NCI-H1694 (cell line): ENCODE data around the gene DEFB131B.
A peak's percentile ranks its signal among the peaks of the same experiment; 100 is the strongest.
"Not testable (repeated sequence)": the region's sequence is repeated elsewhere in the genome, so short reads cannot be mapped to it uniquely, and the experiment has no call there.

ENCODE experiments used
- DNase-seq: peaks from one replicate; lab custom pipeline; 2025; lab: John Stamatoyannopoulos, UW

DEFB131B gene

GRCh38 chr11:71911321-71911985, 33.2 kb downstream of the DEFB131B start:
- DNase-seq, result not testable (repeated sequence)

GRCh38 chr11:71911986-71912340, 33.7 kb downstream of the DEFB131B start:
- DNase-seq, result not testable (repeated sequence)

DNA sequence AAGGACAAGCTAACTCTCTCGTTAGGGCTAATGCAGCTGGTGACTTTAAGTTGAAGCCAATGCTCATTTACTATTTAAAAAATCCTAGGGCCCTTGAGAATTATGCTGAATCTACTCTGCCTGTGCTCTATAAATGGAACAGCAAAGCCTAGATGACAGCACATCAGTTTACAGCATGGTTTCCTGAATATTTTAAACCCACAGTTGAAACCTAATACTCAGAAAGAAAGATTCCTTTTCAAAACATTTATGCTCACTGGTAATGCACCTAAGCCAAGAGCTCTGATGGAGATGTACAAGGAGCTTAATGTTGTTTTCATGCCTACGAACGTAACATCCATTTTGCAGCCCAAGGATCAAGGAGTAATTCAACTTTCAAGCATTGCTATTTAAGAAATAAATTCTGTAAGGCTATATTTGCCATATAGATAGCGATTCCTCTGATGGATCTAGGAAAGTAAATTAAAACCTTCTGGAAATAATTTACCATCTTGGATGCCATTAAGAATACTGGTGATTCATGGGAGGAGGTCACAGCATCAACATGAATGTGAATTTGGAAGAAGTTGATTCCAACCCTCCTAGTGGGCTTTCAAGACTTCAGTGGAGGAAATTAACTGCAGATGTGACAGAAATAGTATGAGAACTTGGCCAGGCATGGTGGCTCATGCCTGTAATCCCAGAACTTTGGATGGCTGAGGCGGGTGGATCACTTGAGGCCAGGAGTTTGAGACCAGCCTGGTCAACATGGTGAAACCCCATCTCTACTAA, 35.7 kb downstream of the DEFB131B start:
- no peak for DNase-seq

DNA sequence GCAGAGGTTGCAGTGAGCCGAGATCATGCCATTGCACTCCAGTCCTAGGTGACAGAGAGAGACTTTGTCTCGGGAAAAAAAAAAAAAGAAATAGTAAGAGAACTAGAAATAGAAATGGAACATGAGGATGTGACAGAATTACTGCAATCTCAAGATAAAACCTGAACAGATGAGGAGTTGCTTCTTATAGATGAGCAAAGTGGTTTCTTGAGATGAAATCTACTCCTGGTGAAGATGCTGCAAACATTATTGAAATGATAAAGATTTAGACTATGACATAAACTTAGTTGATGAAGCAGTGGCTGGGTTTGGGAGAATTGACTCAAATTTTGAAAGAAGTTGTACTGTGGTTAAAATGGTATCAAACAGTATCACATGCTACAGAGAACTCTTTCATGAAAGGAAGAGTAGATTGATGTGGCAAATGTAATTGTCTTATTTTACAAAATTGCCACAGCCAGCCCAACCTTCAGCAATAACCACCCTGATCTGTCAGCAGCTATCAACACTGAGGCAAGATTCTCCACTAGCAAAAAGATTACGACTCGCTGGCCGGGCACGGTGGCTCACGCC, 36.5 kb downstream of the DEFB131B start:
- no peak for DNase-seq

- no peak for DNase-seq
Observed at GRCh38 chr11:71917646-71918140, 39.4 kb downstream of the DEFB131B start.

- DNase-seq, result peak; percentile 82
Observed at GRCh38 chr11:71927820-71928736, 49.8 kb downstream of the DEFB131B start, which contains the start of gene XNDC1N. Gene XNDC1N, minus strand, starts transcription at chr11:71928594. Its CDS starts 5,241 bp downstream, at chr11:71923353.

GRCh38 chr11:71928737-71929443, 50.6 kb downstream of the DEFB131B start, which contains the start of gene RNF121:
Gene RNF121, plus strand, starts transcription at chr11:71929046. Its CDS starts 16 bp downstream, at chr11:71929062.
- DNase-seq, result peak; percentile 86

DNA sequence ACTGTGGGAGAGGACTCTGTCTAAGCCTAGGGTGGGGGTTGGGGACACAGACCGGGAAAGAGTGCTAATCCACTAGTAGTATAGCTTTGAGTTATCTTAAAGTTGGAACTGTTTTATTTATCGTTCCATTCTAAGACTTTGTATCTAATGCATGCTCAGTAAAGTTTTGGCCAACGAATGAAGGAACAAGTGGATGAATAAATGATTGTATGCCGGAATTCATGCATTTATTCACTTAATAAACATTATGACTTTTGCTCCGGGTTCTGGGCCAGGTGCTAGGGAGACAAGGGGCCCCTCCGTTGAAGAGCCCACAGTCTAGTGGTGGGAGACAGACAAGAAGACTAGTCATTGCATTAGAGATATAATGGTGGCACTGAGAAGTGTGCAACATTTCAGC, 51.2 kb downstream of the DEFB131B start:
- DNase-seq, result no peak

DNA sequence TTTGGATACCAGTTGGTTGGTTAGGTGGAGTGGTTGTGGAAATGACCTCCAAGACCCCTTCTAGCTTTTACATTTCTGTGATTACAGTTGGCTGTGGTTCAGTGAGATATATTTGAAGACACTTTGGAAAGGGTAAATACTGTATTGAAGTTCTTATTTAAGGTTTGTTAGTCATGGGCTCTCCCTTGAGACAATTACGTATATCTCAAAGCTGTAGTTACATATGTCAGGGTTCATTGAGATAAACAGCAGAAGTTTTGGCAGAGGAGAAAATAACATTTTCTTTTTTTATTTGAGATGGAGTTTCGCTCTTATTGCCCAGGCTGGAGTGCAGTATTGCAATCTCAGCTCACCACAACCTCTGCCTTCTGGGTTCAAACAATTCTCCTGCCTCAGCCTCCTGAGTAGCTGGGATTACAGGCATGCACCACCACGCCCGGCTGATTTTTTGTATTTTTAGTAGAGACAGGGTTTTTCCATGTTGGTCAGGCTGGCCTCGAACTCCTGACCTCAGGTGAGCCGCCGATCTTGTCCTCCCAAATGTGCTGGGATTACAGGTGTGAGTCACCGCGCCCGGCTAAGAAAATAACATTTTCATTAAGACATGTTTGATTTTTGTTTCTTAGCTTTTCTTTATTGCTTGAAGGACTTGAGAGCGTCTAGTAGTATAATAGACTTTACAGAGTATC, 52.4 kb downstream of the DEFB131B start:
- DNase-seq, result no peak

- no peak for DNase-seq
Observed at GRCh38 chr11:71931245-71931602, 53.0 kb downstream of the DEFB131B start.

DNA sequence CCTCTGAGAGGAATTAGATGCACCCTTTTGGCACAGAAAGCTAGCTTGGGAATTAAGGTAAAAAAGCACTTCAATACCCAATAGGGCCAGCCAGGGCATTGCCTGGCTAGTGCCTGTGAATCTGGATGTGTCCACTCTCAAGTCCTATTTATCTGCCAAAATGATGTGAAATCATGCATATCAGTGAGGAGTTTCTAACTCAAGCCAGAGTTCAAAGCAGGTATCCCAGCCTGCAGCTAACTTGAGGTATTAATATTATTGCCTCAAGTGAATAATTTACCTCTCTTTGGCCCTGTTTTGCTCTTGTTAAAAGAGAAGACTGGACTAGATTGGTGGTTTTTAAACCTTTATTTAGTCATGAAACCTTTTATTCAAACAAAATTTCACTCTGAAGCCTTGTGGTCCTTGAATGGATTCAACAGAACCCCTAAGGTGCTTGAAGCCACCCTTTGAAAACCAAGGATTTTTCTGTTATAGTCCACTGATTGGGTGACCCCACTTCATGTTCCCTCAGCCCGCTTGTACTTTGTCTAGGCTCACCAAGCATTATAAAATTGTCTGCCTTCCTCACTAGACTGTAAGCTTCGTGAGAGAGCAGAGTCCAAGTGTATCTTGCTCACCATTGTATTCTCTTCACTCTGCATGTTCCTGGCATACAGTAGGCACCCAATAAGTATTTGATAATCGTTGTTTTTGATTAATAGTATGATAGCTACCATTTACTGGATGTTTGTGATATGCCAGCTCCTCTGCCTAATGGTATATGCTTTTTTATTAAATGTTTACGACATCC, 55.1 kb downstream of the DEFB131B start:
- no peak for DNase-seq
